Stimulated activated naive B cell treated with anti-CD40 and anti-IgM and Interleukin-4, amounts not matched to agents 10 μg/mL and 1 μg/mL and 100 μg/mL, for 72 hours (primary cell): Measurements from ENCODE around the gene SLC8A3.

Source experiments
- ATAC-seq, 2 donors: fragments of 150-1000 bp; cut with Tn5 transposase; replicated peaks; 2 replicates each; pipeline ENCODE4 v1.10.0; 2021; ENCODE audit warnings: moderate library complexity in 1 of 2
- DNase-seq: peaks from one replicate; pipeline ENCODE4 v3.0.0; 2021
- H3K27ac Mint-ChIP-seq: one replicate; pipeline ENCODE4 v1.8.0; 2022; ENCODE audit warnings: mild to moderate bottlenecking, mixed read lengths
- H3K27me3 Mint-ChIP-seq, 2 donors: one replicate each; pipeline ENCODE4 v1.8.0; 2022; ENCODE audit warnings: mixed read lengths in 2 of 2
- H3K36me3 Mint-ChIP-seq, 2 donors: one replicate each; pipeline ENCODE4 v1.8.0; 2022; ENCODE audit warnings: mixed read lengths in 2 of 2, mild to moderate bottlenecking in 1 of 2
- H3K4me1 Mint-ChIP-seq, 2 donors: one replicate each; pipeline ENCODE4 v1.8.0; 2022; ENCODE audit warnings: mixed read lengths in 2 of 2, mild to moderate bottlenecking in 1 of 2
- H3K4me3 Mint-ChIP-seq, 2 donors: one replicate each; pipeline ENCODE4 v1.8.0; 2022; ENCODE audit warnings: mild to moderate bottlenecking in 2 of 2, mixed read lengths in 2 of 2, moderate library complexity in 1 of 2
- H3K9me3 Mint-ChIP-seq, 2 donors: one replicate each; pipeline ENCODE4 v1.8.0; 2022; ENCODE audit warnings: mixed read lengths in 2 of 2, mild to moderate bottlenecking in 1 of 2

Gene SLC8A3

DNA sequence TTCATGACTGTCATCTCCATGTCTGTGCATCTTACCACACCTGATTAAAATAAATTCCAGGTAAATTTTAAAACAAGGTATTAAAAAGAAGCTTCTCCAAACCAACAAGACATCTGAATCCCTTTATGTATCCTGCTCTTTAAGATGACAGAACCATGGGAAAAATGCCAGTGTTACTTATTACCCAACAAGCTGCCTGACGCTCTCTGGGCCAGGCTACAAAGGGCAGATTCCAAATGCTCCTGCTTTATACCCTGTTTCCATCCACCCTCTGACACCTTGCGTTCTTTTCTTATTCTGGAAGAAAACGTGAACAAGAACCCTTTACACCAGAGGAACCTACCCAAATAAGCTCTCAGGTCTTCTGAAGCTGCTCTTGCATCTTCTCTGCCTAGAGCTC lies 70.7 kb downstream of the SLC8A3 start:
- H3K27me3 Mint-ChIP-seq: peaks cover 12% of the 10 kb centered on the region in 2 donors
- H3K27ac Mint-ChIP-seq: no peak overlapping the region
- no peak for ATAC-seq
- no peak overlapping the region for H3K4me3 Mint-ChIP-seq
- no peaks in the 10 kb centered on the region for H3K36me3 Mint-ChIP-seq
- H3K9me3 Mint-ChIP-seq: no peaks in the 10 kb centered on the region
- no peak for DNase-seq
- H3K4me1 Mint-ChIP-seq: no peaks in the 10 kb centered on the region

DNA sequence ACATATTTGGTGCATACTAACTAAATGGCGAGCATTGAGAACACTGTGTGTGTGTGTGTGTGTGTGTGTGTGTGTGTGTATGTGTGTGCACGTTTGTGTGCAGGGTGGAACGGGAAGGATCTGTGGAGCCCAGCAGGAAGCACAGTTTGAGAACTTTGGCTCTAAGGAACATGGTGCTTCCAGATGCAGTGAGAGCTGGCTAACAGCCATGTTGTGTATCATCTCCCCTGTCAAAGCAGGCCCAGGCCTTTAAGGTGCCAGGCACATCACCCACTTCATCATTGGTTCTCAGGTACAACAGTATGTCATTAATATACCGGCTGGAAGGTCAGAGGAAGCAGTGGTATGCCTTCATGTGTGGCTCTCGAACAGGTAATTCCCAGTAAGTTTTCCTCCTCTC lies 72.5 kb downstream of the SLC8A3 start:
- no peaks in the 10 kb centered on the region for H3K4me1 Mint-ChIP-seq
- H3K9me3 Mint-ChIP-seq: no peaks in the 10 kb centered on the region
- H3K27ac Mint-ChIP-seq: no peak overlapping the region
- ATAC-seq: no peak
- no peak for DNase-seq
- no peak overlapping the region for H3K4me3 Mint-ChIP-seq
- no peaks in the 10 kb centered on the region for H3K36me3 Mint-ChIP-seq
- peaks cover 19 to 23% of the 10 kb centered on the region in 2 donors for H3K27me3 Mint-ChIP-seq

DNA sequence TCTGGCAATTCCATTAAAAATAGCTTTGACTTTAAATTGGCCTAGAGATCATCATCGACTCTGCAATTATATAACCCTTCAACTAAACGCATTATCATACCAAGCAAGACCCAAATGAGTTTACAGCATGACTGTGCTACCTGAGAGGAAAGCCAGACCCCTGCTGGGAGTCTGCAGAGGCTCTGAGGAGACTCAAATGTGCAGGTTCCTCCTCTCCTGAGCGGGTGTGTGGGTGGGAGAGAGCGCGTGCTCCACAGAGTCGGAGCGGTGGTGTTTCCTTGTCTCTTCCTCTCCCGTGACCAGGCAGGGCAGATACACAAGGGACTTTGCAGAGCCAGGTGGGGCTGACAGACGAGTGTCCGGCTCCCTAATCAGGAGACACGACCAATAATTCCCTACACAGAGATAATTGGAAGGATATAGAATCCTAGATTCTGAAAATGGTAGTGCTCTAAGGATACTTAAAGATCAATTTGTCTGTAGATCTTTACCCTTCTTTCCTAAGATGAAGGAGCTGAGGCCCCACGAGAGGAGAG lies 74.1 kb downstream of the SLC8A3 start:
- Mint-ChIP-seq H3K27me3 (peaks cover 19 to 23% of the 10 kb centered on the region in 2 donors), H3K9me3 (no peaks in the 10 kb centered on the region), H3K4me3 (no peak overlapping the region), H3K4me1 (no peaks in the 10 kb centered on the region), H3K36me3 (no peaks in the 10 kb centered on the region), H3K27ac (no peak overlapping the region)
- DNase-seq (no peak), ATAC-seq (no peak)

DNA sequence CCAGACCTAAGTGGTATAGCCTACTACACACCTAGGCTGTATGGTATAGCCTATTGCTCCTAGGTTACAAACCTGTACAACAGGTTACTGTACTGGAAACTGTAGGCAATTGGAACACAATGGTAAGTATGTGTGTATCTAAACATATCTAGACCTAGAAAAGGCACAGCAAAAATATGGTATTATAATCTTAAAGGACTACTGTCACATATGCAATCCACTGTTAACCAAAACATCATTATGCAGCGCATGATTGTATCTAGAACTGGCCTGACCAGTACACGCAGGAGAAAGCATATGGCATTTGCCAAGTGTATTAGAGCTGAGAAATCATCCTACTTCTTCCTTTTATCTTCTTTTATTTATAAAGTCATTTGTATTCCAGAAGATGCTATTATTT lies 75.5 kb downstream of the SLC8A3 start:
- no peak overlapping the region for H3K27ac Mint-ChIP-seq
- no peaks in the 10 kb centered on the region for H3K36me3 Mint-ChIP-seq
- no peaks in the 10 kb centered on the region for H3K9me3 Mint-ChIP-seq
- ATAC-seq (no peak), DNase-seq (no peak)
- no peak overlapping the region for H3K4me3 Mint-ChIP-seq
- no peaks in the 10 kb centered on the region for H3K4me1 Mint-ChIP-seq
- peaks cover 16 to 19% of the 10 kb centered on the region in 2 donors for H3K27me3 Mint-ChIP-seq

DNA sequence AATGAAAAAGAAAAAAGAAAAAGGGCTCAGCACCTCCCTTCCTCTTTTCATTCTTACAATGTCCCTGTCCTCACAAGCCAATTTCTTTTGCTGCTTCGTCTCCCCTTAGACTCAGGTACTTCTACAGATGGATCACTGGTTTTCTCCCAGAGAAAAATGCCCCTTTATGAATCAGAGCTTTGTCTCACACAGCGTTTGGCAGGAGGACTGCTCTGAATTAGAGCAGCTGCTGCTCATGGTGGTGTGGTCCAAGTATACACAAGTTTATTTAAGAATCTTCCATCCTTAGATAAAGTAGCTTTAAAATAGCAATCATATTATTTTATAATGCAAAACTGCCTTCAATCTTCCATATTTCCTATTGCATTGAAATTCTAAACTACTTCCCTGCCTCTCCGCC lies 80.3 kb downstream of the SLC8A3 start:
- Mint-ChIP-seq H3K4me3 (no peak overlapping the region), H3K27ac (no peak overlapping the region), H3K9me3 (no peaks in the 10 kb centered on the region), H3K27me3 (peaks cover 12 to 17% of the 10 kb centered on the region in 2 donors), H3K36me3 (no peaks in the 10 kb centered on the region), H3K4me1 (no peaks in the 10 kb centered on the region)
- DNase-seq: no peak
- ATAC-seq: no peak

DNA sequence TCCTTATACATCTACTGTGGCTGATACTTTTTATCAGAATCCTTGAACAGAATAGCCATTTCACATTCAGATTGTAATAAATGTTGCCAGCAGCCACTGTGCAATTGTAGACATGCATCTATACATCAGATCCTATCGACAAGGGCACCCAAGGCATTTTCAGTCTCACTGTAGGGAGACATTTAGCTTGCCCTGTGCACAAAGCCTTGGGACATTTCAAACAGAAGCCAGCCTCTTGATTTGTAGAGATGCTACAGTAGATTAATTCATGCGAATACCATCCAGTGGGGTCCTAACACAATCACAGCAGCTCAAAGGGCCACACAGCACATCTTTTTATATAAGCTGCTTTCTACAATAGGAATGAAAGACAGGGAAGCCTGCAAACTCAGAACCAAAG lies 81.4 kb downstream of the SLC8A3 start:
- no peak for DNase-seq
- Mint-ChIP-seq H3K9me3 (no peaks in the 10 kb centered on the region), H3K27me3 (peaks cover 10 to 18% of the 10 kb centered on the region in 2 donors), H3K36me3 (no peaks in the 10 kb centered on the region), H3K4me1 (no peaks in the 10 kb centered on the region), H3K27ac (no peak overlapping the region), H3K4me3 (no peak overlapping the region)
- ATAC-seq: no peak

DNA sequence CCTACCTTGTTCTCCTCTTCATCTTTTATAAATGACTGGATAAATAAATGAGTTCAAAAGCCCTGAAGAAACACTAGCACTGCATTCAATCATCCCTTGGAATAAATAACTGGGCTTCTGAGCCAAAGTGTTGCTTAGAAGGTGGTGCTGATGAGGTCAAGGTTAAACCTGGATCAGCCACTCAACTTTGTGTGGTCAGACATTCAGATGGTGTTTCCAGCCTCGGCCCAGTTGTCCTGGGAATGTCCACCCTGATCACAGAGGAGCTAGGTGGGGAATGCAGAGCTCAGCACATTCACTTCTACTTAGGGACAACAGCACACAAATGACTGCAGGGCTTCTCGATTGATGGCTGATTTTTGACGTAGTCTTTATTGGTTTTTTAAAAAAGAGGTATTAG lies 88.7 kb downstream of the SLC8A3 start:
- DNase-seq (no peak), ATAC-seq (no peak)
- Mint-ChIP-seq H3K27ac (no peak overlapping the region), H3K4me3 (no peak overlapping the region), H3K9me3 (no peaks in the 10 kb centered on the region), H3K27me3 (peaks cover 20 to 31% of the 10 kb centered on the region in 2 donors), H3K4me1 (no peaks in the 10 kb centered on the region), H3K36me3 (no peaks in the 10 kb centered on the region)

DNA sequence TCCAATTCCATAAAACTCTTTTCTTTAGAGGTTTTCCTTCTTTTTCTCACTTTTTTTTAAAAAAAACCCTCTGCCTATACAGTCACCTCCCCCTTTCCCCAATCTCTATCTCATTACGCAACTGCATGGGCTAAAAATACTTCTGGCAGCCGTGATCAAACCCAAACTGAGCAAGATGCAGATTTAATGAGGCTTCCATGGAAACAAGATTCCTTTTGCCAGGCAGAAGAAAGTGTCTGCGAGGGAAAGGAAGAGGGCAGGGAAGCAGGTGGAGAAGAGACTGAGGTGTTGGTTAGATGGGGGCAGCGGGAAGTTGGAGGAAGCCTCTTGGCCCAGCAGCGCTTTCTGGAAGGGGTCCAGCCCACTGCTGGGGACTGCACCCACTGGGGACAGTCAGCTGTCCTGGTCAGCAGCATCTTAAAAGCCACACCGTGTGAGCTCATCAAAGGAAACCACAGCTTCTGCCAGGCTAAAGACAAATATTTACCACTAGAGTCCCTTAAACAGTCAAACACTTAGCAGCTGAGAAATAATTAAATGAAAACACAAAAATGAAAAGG lies 90.4 kb downstream of the SLC8A3 start:
- H3K27me3 Mint-ChIP-seq: peaks cover 15 to 31% of the 10 kb centered on the region in 2 donors
- no peak for ATAC-seq
- no peaks in the 10 kb centered on the region for H3K4me1 Mint-ChIP-seq
- no peak overlapping the region for H3K4me3 Mint-ChIP-seq
- DNase-seq: no peak
- H3K36me3 Mint-ChIP-seq: no peaks in the 10 kb centered on the region
- H3K9me3 Mint-ChIP-seq: no peaks in the 10 kb centered on the region
- H3K27ac Mint-ChIP-seq: no peak overlapping the region

DNA sequence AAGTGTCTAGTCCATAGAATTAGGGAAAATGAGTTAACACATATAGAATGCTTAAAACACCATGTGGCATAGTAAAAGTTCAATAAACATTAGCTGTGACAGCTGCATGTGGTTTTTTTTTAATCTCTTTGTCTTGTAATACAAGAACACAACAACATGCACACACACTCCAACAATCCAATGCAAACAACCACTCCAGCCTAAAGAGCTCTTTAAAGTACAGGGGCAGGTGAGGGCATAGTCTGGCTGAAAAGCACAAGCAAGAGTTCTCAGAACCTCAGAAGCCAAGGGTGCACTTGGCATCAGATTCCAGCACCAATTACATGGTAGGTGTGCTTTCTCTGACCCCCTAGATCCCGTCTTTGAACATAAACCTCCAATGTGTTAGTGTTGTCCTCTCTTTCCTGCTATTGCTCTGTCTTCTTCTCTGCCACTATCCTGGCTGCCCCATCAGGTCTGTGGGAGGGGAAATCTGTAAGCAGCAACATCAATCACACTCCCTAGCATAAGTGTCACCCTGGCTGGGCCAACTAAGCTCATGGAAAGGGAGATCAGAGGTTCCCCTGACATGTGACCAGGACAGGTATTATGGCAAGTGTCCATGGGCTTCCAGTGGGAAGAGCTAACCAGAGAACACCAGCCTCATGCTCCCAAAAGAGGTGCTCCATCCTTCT lies 91.0 kb downstream of the SLC8A3 start:
- no peak overlapping the region for H3K4me3 Mint-ChIP-seq
- ATAC-seq (no peak), DNase-seq (no peak)
- H3K9me3 Mint-ChIP-seq: no peaks in the 10 kb centered on the region
- H3K27me3 Mint-ChIP-seq: peaks cover 15 to 31% of the 10 kb centered on the region in 2 donors
- H3K36me3 Mint-ChIP-seq: no peaks in the 10 kb centered on the region
- no peaks in the 10 kb centered on the region for H3K4me1 Mint-ChIP-seq
- H3K27ac Mint-ChIP-seq: no peak overlapping the region

DNA sequence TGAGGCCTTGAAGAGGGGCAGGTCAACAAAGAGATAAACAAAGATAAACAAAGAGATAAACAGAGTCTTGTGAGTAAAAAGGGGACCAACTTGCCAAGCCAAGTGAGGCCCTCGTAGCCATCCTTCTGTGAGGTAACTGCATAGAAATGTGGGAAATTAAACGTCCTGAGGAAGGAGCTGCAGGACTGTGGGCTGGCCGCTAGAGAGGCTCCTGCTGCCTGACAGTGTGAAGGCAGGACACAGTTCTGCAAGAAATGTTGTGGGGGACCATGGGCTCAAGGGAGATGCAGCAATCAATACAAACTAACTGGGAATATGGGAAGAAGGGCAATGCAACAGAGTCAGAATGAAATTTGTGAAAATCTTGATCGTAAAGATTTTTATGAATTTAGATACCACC lies 91.9 kb downstream of the SLC8A3 start:
- Mint-ChIP-seq H3K4me3 (no peak overlapping the region), H3K27ac (no peak overlapping the region), H3K36me3 (no peaks in the 10 kb centered on the region), H3K4me1 (no peaks in the 10 kb centered on the region), H3K27me3 (peaks cover 21 to 37% of the 10 kb centered on the region in 2 donors), H3K9me3 (no peaks in the 10 kb centered on the region)
- DNase-seq (no peak), ATAC-seq (no peak)

DNA sequence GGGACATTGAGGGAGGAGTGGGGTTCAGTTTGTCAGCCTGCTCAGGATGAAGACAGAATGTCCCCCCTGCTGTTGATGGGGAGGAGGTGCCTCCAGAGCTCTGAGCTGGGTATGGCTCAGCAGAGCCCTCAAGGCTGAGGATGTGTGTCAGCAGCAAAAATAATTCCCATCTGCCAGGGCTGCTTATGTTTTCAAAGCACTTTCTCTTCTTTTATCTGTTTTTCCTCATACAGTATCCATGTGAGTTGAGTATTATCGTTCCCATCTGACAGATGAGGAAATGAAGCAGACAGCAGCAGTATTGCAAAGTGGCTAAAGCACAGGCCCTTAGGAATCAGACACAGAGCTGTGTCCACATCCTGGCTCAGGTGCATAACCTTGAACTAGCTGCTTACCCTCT lies 94.1 kb downstream of the SLC8A3 start:
- Mint-ChIP-seq H3K4me3 (no peak overlapping the region), H3K4me1 (no peaks in the 10 kb centered on the region), H3K9me3 (no peaks in the 10 kb centered on the region), H3K27me3 (peaks cover 27 to 33% of the 10 kb centered on the region in 2 donors), H3K27ac (no peak overlapping the region), H3K36me3 (no peaks in the 10 kb centered on the region)
- ATAC-seq: no peak
- DNase-seq: no peak

DNA sequence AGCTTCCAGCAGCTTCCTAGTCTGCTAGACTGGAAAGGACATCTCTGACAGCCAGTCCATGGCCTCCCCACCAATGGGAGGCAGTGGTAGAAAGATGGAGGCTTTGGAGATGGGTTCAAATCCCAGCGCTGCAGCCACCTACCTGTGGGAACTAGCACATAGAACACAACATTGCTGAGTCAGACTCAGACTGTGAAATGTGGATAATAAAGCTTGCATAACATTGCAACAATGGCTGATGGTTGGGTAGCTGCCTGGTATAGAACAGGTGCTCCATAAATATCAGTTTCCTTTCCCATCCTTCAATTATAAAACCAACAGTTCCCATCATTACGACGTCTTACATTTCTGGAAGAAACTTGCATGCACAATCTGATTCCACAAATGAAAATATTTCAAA lies 94.6 kb downstream of the SLC8A3 start:
- no peak overlapping the region for H3K27ac Mint-ChIP-seq
- H3K36me3 Mint-ChIP-seq: no peaks in the 10 kb centered on the region
- DNase-seq (no peak), ATAC-seq (no peak)
- H3K4me1 Mint-ChIP-seq: no peaks in the 10 kb centered on the region
- H3K27me3 Mint-ChIP-seq: peaks cover 27 to 33% of the 10 kb centered on the region in 2 donors
- H3K4me3 Mint-ChIP-seq: no peak overlapping the region
- no peaks in the 10 kb centered on the region for H3K9me3 Mint-ChIP-seq

DNA sequence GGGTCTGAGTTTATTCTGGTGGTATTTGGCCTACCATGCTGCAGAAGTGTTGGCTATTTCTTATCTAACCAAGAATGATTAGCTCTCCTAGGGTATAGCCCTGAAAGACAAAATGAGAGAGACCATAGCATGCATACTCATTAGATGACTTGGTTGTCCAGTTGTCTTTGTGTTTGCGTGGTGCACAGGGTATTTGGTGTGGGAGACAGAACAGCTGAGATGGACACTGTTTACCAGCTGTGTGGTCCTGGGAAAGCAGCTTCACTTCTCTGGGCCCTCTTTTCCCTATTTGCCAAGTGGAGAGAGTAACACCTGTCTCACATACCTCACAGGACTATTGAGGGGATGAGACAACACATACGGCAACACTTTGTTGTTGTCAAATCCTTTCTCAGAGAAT lies 95.6 kb downstream of the SLC8A3 start:
- Mint-ChIP-seq H3K4me3 (no peak overlapping the region), H3K36me3 (no peaks in the 10 kb centered on the region), H3K27me3 (peaks cover 24 to 28% of the 10 kb centered on the region in 2 donors), H3K9me3 (no peaks in the 10 kb centered on the region), H3K4me1 (no peaks in the 10 kb centered on the region), H3K27ac (no peak overlapping the region)
- DNase-seq (no peak), ATAC-seq (no peak)

DNA sequence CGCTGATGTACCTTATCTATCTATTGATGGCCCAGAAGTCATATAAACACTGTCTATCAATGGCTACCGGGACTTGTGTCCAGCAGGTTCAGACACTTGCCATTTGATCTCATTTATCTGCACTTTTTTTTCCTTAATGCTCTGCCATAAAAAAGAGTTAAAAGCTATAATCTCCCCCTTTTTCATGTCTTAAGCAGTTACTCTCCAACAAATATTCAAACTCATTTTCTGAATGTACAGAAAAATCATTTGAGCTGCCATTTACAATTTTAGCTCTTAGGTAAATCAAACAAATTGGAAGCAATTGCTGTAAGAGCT lies 101.4 kb downstream of the SLC8A3 start:
- H3K36me3 Mint-ChIP-seq: no peaks in the 10 kb centered on the region
- no peak overlapping the region for H3K27ac Mint-ChIP-seq
- no peak for ATAC-seq

DNA sequence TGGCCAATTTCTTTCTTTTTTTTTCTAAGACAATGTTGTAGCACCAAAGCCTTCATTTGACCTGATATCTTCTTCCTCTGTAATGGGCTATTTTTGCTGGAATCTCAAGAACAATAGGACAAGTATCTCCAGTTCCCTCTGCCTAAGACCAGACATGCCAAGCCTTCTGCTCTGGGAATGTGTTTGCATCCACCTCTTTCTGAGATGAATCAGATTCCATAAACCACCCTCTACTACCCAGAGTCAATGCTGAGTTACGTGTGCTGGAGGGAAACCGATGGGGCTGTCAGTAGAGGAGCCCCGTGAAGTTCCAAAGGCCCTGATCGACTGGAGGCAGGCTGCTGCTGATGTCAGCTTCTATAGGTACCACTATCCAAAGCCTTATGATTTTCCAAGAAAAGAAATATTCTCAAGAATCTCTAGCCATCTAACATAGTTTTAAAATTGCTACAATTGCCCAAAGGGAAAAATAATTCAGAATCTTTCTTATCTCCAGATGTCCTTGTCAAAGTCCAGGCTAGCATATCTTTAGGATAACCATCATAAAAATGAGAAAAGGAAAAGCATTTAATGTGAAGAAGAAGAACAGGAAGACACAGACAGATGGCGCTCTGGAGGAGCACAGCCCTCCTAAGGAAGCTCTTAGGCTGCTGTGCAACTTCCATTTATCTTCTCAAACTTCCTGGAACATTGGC lies 101.9 kb downstream of the SLC8A3 start:
- no peaks in the 10 kb centered on the region for H3K9me3 Mint-ChIP-seq
- no peak overlapping the region for H3K4me3 Mint-ChIP-seq
- no peak for ATAC-seq
- no peak overlapping the region for H3K27ac Mint-ChIP-seq
- H3K36me3 Mint-ChIP-seq: no peaks in the 10 kb centered on the region
- H3K4me1 Mint-ChIP-seq: no peaks in the 10 kb centered on the region
- peaks cover 16 to 29% of the 10 kb centered on the region in 2 donors for H3K27me3 Mint-ChIP-seq
- DNase-seq: no peak

More for the DNA sequence above, 101.4 kb downstream of the SLC8A3 start:
- no peak for DNase-seq
- no peaks in the 10 kb centered on the region for H3K4me1 Mint-ChIP-seq
- H3K4me3 Mint-ChIP-seq: no peak overlapping the region
- no peaks in the 10 kb centered on the region for H3K9me3 Mint-ChIP-seq
- H3K27me3 Mint-ChIP-seq: peaks cover 20 to 32% of the 10 kb centered on the region in 2 donors
